GM12878 (cell line): ENCODE measurements around the gene ENGASE. TPM values are rescaled to one million over a fixed set of nuclear protein-coding genes. Genes with fewer than 3 reads are reported as not detected.
"Not testable (repeated sequence)": the region's sequence is repeated elsewhere in the genome, so short reads cannot be mapped to it uniquely, and the experiment has no call there.

Experiments used
- ATAC-seq: fragments of 200-7000 bp; cut with Tn5 transposase; 3 replicates; pipeline ENCODE4 v1.9.1; 2020; ENCODE audit warnings: mild to moderate bottlenecking, moderate library complexity
- BruUV-seq: library from RNA; stranded (reverse); fragments of 400-500 nt; replicated peaks from 2 replicates; lab custom pipeline; 2021; lab: Mats Ljungman, UMichigan
- CTCF ChIA-PET: fragments of 300-600 bp; sonication (Branson Sonifier 250); formaldehyde crosslinking; extraction: SDS; loops from one replicate; lab custom pipeline; 2021; ENCODE audit warnings: inconsistent platforms; lab: Yijun Ruan, JAX
- POLR2A ChIA-PET: fragments of 350-600 bp; formaldehyde crosslinking; extraction: SDS; loops from one replicate; lab custom pipeline; 2021; ENCODE audit warnings: inconsistent platforms; lab: Charles Lee
- RAD21 ChIA-PET: fragments of 300-600 bp; sonication (Branson Sonifier 250); formaldehyde crosslinking; loops from one replicate; lab custom pipeline; 2023; ENCODE audit warnings: antibody characterized with exemption; ENCODE audit not compliant: unreplicated experiment; lab: Charles Lee
- SMC1A ChIA-PET: fragments of 300-600 bp; sonication (Branson Sonifier 250); formaldehyde crosslinking; loops from one replicate; lab custom pipeline; 2023; ENCODE audit not compliant: unreplicated experiment, uncharacterized antibody; lab: Charles Lee
- DNase-seq: peaks from one replicate; pipeline ENCODE4 v3.0.0-alpha.2; 2011; ENCODE audit warnings: low read depth, low spot score
- FAIRE-seq: peaks from 3 replicates; lab custom pipeline; 2011; peaks lifted over from hg19 to GRCh38; lab: Jason Lieb, UNC
- H2AFZ ChIP-seq: 2 replicates; pipeline ENCODE4 v1.6.0; 2011; ENCODE audit warnings: low read depth, low read length, control low read depth; ENCODE audit not compliant: control insufficient read depth
- H3K27ac ChIP-seq: 2 replicates; pipeline ENCODE4 v1.5.1; 2011; ENCODE audit warnings: control low read depth; ENCODE audit not compliant: control insufficient read depth, insufficient read depth
- H3K27me3 ChIP-seq, 2 experiments: replicated peaks in 1 of 2; 2 replicates each; pipeline versions ENCODE4 v1.6.0 to v1.6.1; 2011; ENCODE audit warnings: low read length in 1 of 2; ENCODE audit not compliant: control insufficient read depth in 2 of 2, insufficient read depth in 2 of 2
- H3K36me3 ChIP-seq, 2 experiments: 2 replicates each; pipeline ENCODE4 v1.5.1; 2011; ENCODE audit warnings: low read length in 1 of 2; ENCODE audit not compliant: control insufficient read depth in 2 of 2, insufficient read depth in 2 of 2
- H3K4me1 ChIP-seq: 2 replicates; pipeline ENCODE4 v1.6.1; 2011; ENCODE audit warnings: mild to moderate bottlenecking, low read length, moderate library complexity, mixed read lengths; ENCODE audit not compliant: control insufficient read depth, insufficient read depth
- H3K4me2 ChIP-seq: 2 replicates; pipeline ENCODE4 v1.6.0; 2011; ENCODE audit warnings: control low read depth; ENCODE audit not compliant: control insufficient read depth, insufficient read depth
- H3K4me3 ChIP-seq: fragments of 200-600 bp; sonication (generic); 2 replicates; pipeline ENCODE4 v1.5.1; 2016
- H3K79me2 ChIP-seq: 2 replicates; pipeline ENCODE4 v1.6.0; 2011; ENCODE audit warnings: low read length; ENCODE audit not compliant: control insufficient read depth, insufficient read depth
- H3K9ac ChIP-seq: 2 replicates; pipeline ENCODE4 v1.8.0; 2011; ENCODE audit warnings: low read length, control low read depth, mixed read lengths; ENCODE audit not compliant: control insufficient read depth, insufficient read depth
- H3K9me3 ChIP-seq: replicated peaks from 3 replicates; pipeline ENCODE4 v1.5.1; 2011; ENCODE audit warnings: mild to moderate bottlenecking, low read length; ENCODE audit not compliant: control insufficient read depth, insufficient read depth
- H4K20me1 ChIP-seq: 2 replicates; pipeline ENCODE4 v1.6.0; 2011; ENCODE audit not compliant: control insufficient read depth, insufficient read depth
- EP300 ChIP-seq, 2 experiments: fragments of 150-350 bp in 1 of 2; IDR thresholded peaks; 2 replicates each; pipeline ENCODE4 v1.6.1; 2011 to 2012; ENCODE audit warnings: low read depth in 2 of 2, low read length in 2 of 2, borderline replicate concordance in 1 of 2, improper control_type of control experiment in 1 of 2, inconsistent platforms in 1 of 2; ENCODE audit not compliant: control insufficient read depth in 1 of 2
- HSF1 ChIP-seq: fragments of 150-350 bp; IDR thresholded peaks from 2 replicates; pipeline ENCODE4 v1.6.1; 2014; ENCODE audit warnings: mild to moderate bottlenecking, low read depth, low read length
- SREBF1 ChIP-seq: IDR thresholded peaks from 2 replicates; pipeline ENCODE4 v1.6.1; 2012; ENCODE audit warnings: mild to moderate bottlenecking, low read length
- ZBTB11 ChIP-seq: fragments of 450-650 bp; formaldehyde crosslinking; IDR thresholded peaks from 2 replicates; pipeline ENCODE4 v1.5.0; 2022; ENCODE audit warnings: mild to moderate bottlenecking, missing genetic modification characterization
- WGBS: methylation state at CpG from one replicate; pipeline ENCODE4 v1.1.6; 2016; ENCODE audit warnings: low lambda C conversion rate; ENCODE audit not compliant: insufficient replicate concordance, insufficient coverage; ENCODE audit errors: missing lambda C conversion rate; 5-methylcytosine and 5-hydroxymethylcytosine counted together
- in situ Hi-C: fragments of 300-500 bp; cut with MboI; formaldehyde crosslinking; loops from 9 replicates; pipeline ENCODE4 v1.14.3; 2018; ENCODE audit warnings: mixed read lengths
- intact Hi-C: fragments of 100-400 bp; cut with micrococcal nuclease; formaldehyde crosslinking; loops from one replicate; pipeline ENCODE4 v1.14.2; 2022; ENCODE audit not compliant: unreplicated experiment
- polyA plus RNA-seq, 11 experiments: library from polyadenylated mRNA; depleted of rRNA in 4 of 11; unstranded in 6 of 11; stranded (reverse) in 5 of 11; fragments of >200 nt; fragmentation: Nextera tagmentation in 4 of 11; fragmentation: Illumina TruSeq in 1 of 11; extraction: Ambion mirVana in 4 of 11; extraction: Trizol in 1 of 11; gene quantifications; 1 replicate in 1 of 11; 2 replicates in 10 of 11; pipeline versions ENCODE4 v1.2.1 to v1.2.3, GENCODE V29; 2011 to 2016; ENCODE audit warnings: inconsistent platforms in 2 of 11, missing spikeins in 2 of 11, low read depth in 1 of 11
- total RNA-seq, 4 experiments: library from RNA; depleted of rRNA in 3 of 4; stranded (reverse); fragments of >200 nt in 3 of 4; fragmentation: Illumina TruSeq in 1 of 4; extraction: Trizol in 1 of 4; gene quantifications; 2 replicates each; pipeline versions ENCODE4 v1.2.1 to v1.2.3, GENCODE V29; 2013 to 2021

Gene ENGASE
- total and polyA plus RNA-seq, 10 of the 15 experiments (the other 5 are each of a cell fraction or from before 2014, with no cell fraction given), result 0.18 to 28.9 (median 10.5) TPM

GRCh38 chr17:79073706-79074088 is 927 bp upstream of the ENGASE start (continued):
- TF ChIP-seq EP300 (IDR thresholded peaks at IDR 0.05; ENCODE audit: borderline replicate concordance in 1 of 2, control insufficient read depth in 1 of 2, low read depth in 2 of 2, low read length in 2 of 2) (no peak), SREBF1 (no peak), ZBTB11 (CRISPR knock-in tag) (no peak)

- H3K4me3 ChIP-seq, result peak overlapping the region; percentile 18; the same call in 1 of the 2 replicates
- intact Hi-C loops, H3K9ac ChIP-seq, H3K79me2 ChIP-seq, H3K4me1 ChIP-seq, ATAC-seq, H3K36me3 ChIP-seq, H4K20me1 ChIP-seq, FAIRE-seq, RAD21 ChIA-PET, BruUV-seq, H3K27me3 ChIP-seq, DNase-seq, H3K27ac ChIP-seq, H3K9me3 ChIP-seq, in situ Hi-C loops: not testable (repeated sequence)
- peak overlapping the region; percentile 80 for H3K4me2 ChIP-seq
- ChIA-PET POLR2A (interaction anchor here (0.7 to 1.0 kb wide), 2 partner anchors 64 to 284 kb away, joined by 3 read pairs; partner anchors contain the start of gene CANT1), SMC1A (interaction anchor here (0.6 kb wide), 1 partner anchor 192 kb away, joined by 3 read pairs; no protein-coding TSS in a partner anchor), CTCF (interaction anchor here (0.8 to 2.2 kb wide), 7 partner anchors 8 to 319 kb away, joined by 3 to 6 read pairs (median 4); no protein-coding TSS in a partner anchor)
- WGBS, result 79% methylated on average over 19 of the region's 22 CpGs
- peak overlapping the region; percentile 92 for H2AFZ ChIP-seq
- peak; percentile 68; the same call in 1 of the 2 replicates for TF ChIP-seq HSF1
These were observed 439 bp upstream of the ENGASE start for GRCh38 chr17:79074121-79074648.
